SJSA1 (cell line): ENCODE data around the gene AP4S1. TPM values are rescaled to one million over a fixed set of nuclear protein-coding genes. Genes with fewer than 3 reads are reported as not detected.

Source experiments
- DNase-seq, 2 experiments: peaks; one replicate each; pipeline ENCODE4 v3.0.0-alpha.2; 2015 to 2020; ENCODE audit warnings: low spot score in 2 of 2, low read depth in 1 of 2
- H3K27ac ChIP-seq: fragments of 250-450 bp; sonication (Bioruptor Pico); 2 replicates; pipeline ENCODE4 v1.5.1; 2020; ENCODE audit warnings: mild to moderate bottlenecking, moderate library complexity
- H3K27me3 ChIP-seq: fragments of 250-450 bp; sonication (Bioruptor Pico); replicated peaks from 2 replicates; pipeline ENCODE4 v1.5.1; 2020; ENCODE audit warnings: mild to moderate bottlenecking, moderate library complexity
- H3K36me3 ChIP-seq: fragments of 250-450 bp; sonication (Bioruptor Pico); 2 replicates; pipeline ENCODE4 v1.5.1; 2020; ENCODE audit warnings: mild to moderate bottlenecking
- H3K4me1 ChIP-seq: fragments of 250-450 bp; sonication (Bioruptor Pico); replicated peaks from 2 replicates; pipeline ENCODE4 v1.6.1; 2021; ENCODE audit warnings: mild to moderate bottlenecking
- H3K4me3 ChIP-seq: fragments of 250-450 bp; sonication (Bioruptor Pico); 2 replicates; pipeline ENCODE4 v1.5.1; 2020; ENCODE audit warnings: mild to moderate bottlenecking
- H3K9me3 ChIP-seq: fragments of 250-450 bp; sonication (Bioruptor Pico); replicated peaks from 2 replicates; pipeline ENCODE4 v1.5.1; 2020; ENCODE audit warnings: mild to moderate bottlenecking
- total RNA-seq: library from RNA; depleted of rRNA; stranded (reverse); fragments of >200 nt; shearing (Covaris generic); gene quantifications from 2 replicates; pipeline ENCODE4 v1.2.3, GENCODE V29; 2014

The AP4S1 gene
- total RNA-seq, 1 experiment from 2014 or later = 9.3 TPM

DNA sequence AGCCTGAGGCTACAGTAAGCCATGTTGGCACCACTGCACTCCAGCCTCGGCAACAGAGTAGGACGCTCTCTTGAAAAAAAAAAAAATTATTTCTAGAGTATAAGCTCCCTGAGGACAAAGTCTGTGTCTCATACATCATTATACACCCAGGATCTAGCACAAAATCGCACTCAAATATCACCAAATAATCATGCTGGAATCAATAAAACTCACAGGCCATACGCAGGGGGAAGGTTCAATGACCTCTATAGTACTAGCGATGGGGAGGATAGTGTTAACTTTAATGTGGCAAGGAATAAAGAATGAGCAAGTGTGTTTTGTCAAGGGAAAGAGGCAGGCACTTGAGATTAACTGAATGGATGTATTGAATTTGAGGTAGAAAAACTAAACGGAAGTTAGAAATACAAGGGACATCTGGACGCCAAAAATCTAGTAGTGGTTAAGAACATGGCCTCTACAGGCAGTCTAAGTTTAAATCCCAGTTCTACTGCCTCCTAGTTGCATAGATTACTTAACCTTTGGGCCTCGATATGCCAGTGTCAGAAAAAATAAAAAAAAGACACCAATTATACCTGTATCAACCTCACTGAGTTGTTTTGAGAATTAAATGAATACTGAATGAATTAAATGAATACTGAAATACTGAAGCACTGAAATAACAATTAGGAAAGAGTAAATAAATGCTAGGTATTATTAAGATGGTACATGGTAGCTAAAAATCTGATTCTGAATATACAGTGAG is 4.4 kb upstream of the AP4S1 start:
- Histone ChIP-seq H3K27ac (no peak overlapping the region), H3K27me3 (no peaks in the 10 kb centered on the region), H3K4me3 (no peak overlapping the region), H3K4me1 (peaks cover 4% of the 10 kb centered on the region; the same call in 1 of the 2 replicates), H3K36me3 (peaks cover 56% of the 10 kb centered on the region), H3K9me3 (no peaks in the 10 kb centered on the region)
- no peak for DNase-seq

DNA sequence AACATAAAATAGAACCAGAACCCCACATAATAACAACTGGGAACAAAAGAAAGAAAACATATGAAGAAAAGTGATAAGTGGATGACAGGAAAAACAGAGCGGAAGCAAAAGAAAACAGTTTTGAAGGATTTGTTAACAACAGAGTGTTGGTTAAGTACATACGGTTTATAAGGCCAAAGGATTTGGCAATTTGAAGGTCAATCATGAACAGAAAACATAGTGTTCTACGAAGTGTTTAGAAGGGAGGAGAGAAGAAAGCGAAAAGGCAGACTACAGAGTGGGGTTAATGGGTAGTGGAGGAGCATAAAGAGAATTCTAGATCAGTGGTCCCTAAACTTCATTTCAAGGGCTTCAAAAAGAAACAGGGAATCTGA is 3.9 kb upstream of the AP4S1 start:
- no peaks in the 10 kb centered on the region for H3K27me3 ChIP-seq
- H3K9me3 ChIP-seq = no peaks in the 10 kb centered on the region
- DNase-seq = no peak
- peaks cover 4% of the 10 kb centered on the region; the same call in 1 of the 2 replicates for H3K4me1 ChIP-seq
- H3K4me3 ChIP-seq = no peak overlapping the region
- peaks cover 55% of the 10 kb centered on the region for H3K36me3 ChIP-seq
- no peak overlapping the region for H3K27ac ChIP-seq

DNA sequence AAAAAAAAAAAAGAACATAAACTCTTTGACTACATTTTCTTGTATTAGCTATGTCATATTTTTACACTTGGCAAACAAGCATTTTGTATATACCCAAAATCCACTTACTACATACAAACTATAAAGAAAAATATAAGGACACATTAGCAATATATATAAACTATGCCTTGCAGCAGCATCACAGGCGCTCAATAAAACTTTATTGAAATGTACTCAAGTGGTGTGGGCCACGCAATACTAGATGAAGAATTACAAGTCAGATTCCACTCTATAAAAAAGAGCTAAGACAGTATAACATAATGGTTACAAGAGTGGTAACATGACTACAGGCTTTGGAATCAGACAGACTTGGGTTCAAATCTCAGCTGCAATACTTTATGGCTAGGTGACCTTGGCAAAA is 3.1 kb upstream of the AP4S1 start:
- Histone ChIP-seq H3K27ac (no peak overlapping the region), H3K9me3 (no peaks in the 10 kb centered on the region), H3K4me1 (peaks cover 4% of the 10 kb centered on the region; the same call in 1 of the 2 replicates), H3K36me3 (peaks cover 55% of the 10 kb centered on the region), H3K4me3 (no peak overlapping the region), H3K27me3 (no peaks in the 10 kb centered on the region)
- DNase-seq = no peak

DNA sequence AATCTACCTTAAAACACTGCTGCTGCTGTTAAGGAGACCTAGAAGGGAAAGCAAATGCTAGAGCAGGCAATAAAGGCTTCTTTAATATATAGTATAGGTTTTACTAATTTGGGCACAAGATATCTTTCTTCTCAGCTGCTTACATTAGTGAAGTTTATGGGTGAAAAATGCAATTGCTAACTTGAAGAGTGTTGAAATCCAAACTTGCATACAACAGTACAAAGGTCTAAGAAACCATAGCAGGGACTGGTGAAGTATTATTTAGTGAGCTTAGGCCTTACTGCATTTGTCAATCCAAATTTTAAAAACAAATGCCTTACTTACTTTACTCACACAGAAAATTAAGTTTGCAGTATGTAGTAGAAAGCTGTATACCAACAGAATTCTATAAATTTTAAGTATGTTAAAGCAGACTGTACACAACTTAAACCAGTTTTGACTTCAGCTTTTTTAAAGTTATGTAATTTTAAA is 1.4 kb upstream of the AP4S1 start:
- DNase-seq = no peak

DNA sequence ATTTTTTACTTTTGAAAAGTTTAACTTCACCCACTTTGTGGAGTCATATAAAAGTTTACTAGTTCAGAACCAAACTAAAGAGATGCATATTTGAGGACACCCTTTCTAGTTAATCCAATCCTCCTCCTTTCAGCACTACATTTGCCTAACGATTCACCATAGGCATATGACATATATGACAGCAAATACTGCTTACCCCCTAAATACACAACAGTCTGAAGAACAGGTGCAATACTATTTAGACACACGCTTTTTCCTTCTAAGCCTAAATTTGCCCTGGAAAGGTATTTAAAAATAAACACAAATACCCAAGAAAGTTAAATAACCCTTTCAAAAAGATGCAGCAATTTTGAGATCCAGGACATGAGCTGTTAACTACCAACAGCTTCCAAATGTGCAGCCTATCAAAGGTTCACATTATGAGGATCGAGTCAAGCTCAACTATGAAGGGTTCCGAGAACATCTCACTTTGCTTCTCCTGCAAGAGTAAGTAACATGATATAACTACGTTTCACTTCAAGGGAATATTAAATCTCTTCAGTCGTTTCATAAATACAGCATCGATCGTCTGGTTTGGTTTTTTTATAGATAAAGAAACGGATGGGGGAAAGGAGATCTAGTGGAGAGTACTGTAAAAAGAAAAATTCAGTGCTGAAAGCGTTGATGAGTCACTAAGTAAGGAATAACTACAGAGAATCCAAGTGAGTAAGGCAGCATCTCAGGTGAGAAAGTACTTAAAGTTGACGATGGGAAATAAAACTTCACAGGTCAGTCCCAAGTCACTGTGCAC is 677 bp upstream of the AP4S1 start:
- DNase-seq = peak in 1 of 2 experiments; percentile 36
- Histone ChIP-seq H3K9me3 (no peaks in the 10 kb centered on the region), H3K36me3 (peaks cover 40% of the 10 kb centered on the region)

More for the DNA sequence above, 1.4 kb upstream of the AP4S1 start:
- H3K4me1 ChIP-seq = peaks cover 4% of the 10 kb centered on the region; the same call in 1 of the 2 replicates
- no peaks in the 10 kb centered on the region for H3K27me3 ChIP-seq
- H3K9me3 ChIP-seq = no peaks in the 10 kb centered on the region
- no peak overlapping the region for H3K27ac ChIP-seq
- H3K4me3 ChIP-seq = no peak overlapping the region; the same call in 1 of the 2 replicates
- peaks cover 43% of the 10 kb centered on the region for H3K36me3 ChIP-seq

DNA sequence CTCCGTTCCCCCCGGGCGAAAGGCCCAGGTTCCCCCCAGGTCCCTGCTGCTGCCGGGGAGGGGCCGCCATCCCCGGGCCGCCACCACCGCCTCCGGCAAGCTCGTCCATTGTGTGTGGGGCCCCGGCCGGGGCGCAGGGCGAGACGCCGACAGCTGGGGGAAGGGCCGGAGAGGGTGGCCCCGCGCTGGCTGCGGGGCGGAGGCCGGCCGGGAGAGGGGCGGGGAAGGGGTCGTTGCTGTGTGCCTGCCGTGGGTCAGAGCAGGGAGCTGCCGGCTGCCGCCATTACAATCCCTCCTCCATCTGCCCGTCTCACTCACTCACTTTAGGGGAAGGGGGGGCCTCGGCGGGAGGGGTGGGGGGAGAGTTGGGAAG is 614 bp downstream of the AP4S1 start, which contains the start of gene STRN3:
STRN3 (minus strand) TSS at position 303 of the 373 bp plus-strand sequence; CDS start at position 109, 194 bp downstream.
- Histone ChIP-seq H3K27ac (peak within 1 kb of the TSS; percentile 88), H3K4me1 (peaks cover 4% of the 10 kb centered on the region; the same call in 1 of the 2 replicates), H3K36me3 (peaks cover 27% of the 10 kb centered on the region), H3K27me3 (no peaks in the 10 kb centered on the region), H3K4me3 (peak within 1 kb of the TSS; percentile 87), H3K9me3 (no peaks in the 10 kb centered on the region)
- DNase-seq = no peak

More for the DNA sequence above, 677 bp upstream of the AP4S1 start:
- no peaks in the 10 kb centered on the region for H3K27me3 ChIP-seq
- H3K4me1 ChIP-seq = peaks cover 4% of the 10 kb centered on the region; the same call in 1 of the 2 replicates
- peak overlapping the region; percentile 87 for H3K4me3 ChIP-seq
- H3K27ac ChIP-seq = no peak overlapping the region

DNA sequence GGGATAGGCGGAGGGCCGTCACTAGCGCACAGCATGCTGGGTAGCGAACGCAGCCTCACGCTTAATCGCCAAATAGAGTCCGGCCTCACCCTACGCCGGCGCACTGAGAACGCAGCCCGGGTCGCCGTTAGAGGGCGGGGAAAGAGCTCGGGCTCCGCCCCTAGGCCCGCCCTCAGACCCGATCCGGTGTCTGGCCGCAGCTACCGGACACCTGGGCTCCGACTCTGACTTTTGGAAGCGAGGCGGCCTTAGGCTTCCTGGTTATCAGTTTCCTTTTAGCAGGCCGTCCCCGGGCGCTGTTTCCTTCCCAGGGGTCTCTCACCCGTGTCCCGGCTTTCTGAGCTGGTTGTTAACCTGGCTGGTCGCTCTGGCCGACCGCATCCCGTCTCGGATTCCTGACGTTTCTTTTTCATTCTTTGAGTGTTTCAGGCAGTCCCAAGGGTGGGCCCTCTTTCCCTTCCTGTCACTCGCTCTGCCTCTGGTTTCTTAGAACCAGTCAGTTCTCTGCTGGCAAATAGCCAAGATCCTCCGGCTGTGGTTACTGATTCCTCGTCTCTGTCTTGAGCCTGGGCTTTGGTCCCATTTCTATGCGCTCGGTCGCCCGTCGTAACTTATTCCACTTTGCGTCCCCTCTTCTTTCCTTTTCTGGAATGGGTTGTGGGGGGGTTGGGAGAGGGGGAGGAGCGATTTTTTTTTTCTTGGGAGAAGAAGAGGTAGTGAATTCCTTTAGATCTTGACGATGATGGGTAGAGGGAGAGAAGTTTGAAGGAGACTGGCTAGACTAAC is 1.2 kb downstream of the AP4S1 start:
- peaks cover 21% of the 10 kb centered on the region for H3K36me3 ChIP-seq
- no peaks in the 10 kb centered on the region for H3K9me3 ChIP-seq
- no peaks in the 10 kb centered on the region for H3K27me3 ChIP-seq
- peaks cover 7% of the 10 kb centered on the region; the same call in 1 of the 2 replicates for H3K4me1 ChIP-seq
- DNase-seq = peak; percentile 95 to 97
- peak overlapping the region; percentile 87 for H3K4me3 ChIP-seq
- H3K27ac ChIP-seq = peak overlapping the region; percentile 88

DNA sequence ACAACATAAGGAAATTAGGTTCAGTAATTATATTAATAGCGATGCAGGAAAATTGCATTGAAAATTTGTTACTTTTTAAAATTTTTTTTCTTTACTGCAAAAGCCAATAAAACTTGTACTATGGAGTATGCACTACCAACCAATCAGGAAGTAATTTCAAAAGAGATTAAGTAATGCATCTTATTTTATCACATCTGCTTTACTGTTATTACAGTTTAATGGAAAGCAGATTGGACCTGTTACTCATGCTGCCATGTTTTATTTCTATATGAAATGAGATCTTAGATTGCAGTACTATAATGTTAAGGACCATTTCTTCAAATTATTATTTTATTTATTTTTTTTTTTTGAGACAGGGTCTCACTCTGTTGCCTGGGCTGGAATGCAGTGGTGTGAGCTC is 2.4 kb downstream of the AP4S1 start:
- H3K9me3 ChIP-seq = no peaks in the 10 kb centered on the region
- no peak overlapping the region for H3K4me3 ChIP-seq
- H3K27me3 ChIP-seq = no peaks in the 10 kb centered on the region
- H3K27ac ChIP-seq = no peak overlapping the region; the same call in 1 of the 2 replicates
- peaks cover 11% of the 10 kb centered on the region for H3K4me1 ChIP-seq
- DNase-seq = no peak
- H3K36me3 ChIP-seq = peaks cover 16% of the 10 kb centered on the region

DNA sequence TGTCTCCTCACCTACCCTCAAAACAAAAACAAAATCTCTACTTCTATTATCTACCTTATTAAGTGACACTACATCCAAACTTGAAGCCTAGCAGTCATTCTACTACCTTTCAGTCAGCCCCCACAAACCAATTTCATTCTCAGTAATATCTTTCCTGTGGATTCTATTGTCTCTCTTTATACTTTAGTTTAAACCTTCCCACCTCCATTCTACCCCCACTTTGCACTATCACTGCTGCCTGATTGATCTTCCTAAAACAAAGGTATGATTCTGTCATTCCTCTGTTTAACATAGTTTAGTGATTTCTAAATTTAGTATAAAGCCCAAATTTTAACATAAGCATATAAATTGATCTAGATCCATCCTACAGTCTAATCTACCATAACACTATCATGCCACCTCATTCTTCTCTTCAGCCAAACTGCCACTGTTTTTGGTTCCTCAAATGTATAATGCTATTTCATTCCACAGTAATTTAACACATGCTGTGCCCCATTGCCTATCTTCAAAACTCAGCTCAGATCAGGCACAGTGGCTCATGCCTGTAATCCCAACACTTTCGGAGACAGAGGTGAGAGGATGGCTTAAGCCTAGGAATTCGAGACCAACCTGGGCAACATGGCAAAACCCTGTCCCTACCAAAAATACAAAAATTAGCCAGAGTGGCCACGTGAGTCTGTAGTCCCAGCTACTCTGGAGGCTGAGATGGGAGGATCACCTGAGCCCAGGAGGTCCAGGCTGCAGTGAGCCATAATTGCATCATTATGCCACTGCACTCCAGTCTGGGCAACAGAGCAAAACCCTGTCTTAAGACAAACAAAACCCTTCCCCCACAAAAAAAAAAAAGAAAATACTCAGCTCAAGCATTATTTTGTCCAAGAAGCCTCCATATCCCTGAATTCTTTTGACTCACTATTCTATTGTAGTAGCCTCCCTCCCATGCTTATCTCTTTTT is 3.8 kb downstream of the AP4S1 start:
- DNase-seq = no peak

DNA sequence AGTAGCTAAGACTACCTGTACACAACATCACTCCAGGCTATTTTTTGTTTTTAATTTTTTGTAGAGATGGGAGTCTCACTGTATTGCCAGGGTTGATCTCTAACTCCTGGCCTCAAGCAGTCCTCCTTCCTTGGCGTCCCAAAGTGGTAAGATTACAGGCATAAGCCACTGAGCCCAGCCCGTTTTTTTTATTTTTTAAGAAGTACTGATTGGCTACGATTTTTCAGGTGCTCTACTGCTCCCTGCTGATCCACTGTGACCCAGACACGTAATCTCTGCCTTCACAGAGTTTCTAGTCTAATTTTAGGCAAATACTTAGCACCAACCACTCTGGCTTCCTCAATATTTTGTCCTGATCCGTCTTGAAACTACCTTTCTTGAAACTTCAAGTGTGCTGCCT is 5.0 kb downstream of the AP4S1 start:
- Histone ChIP-seq H3K9me3 (no peaks in the 10 kb centered on the region), H3K27ac (no peak overlapping the region), H3K36me3 (peaks cover 6% of the 10 kb centered on the region), H3K27me3 (no peaks in the 10 kb centered on the region), H3K4me3 (no peak overlapping the region), H3K4me1 (peaks cover 18% of the 10 kb centered on the region)
- no peak for DNase-seq

More for the DNA sequence above, 3.8 kb downstream of the AP4S1 start:
- Histone ChIP-seq H3K27ac (no peak overlapping the region), H3K27me3 (no peaks in the 10 kb centered on the region), H3K9me3 (no peaks in the 10 kb centered on the region), H3K4me3 (no peak overlapping the region), H3K4me1 (peaks cover 23% of the 10 kb centered on the region), H3K36me3 (peaks cover 14% of the 10 kb centered on the region)

DNA sequence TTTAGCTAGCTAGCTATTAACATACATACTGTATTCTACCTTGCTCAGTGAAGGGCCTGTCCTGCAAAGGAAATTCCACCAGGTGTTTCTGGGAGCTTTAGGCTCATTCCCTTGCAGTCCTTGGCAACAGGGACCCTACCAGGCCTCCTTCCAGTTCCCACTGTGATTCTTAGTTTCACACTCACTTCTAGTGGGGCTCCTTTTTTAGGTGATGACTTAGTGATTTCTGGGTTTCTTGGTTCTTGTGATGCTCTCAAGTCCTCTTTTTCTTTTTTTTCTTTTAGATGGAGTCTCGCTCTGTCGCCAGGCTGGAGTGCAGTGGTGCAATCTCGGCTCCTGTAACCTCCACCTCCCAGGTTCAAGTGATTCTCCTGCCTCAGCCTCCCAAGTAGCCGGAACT is 11.1 kb downstream of the AP4S1 start:
- H3K4me1 ChIP-seq = peaks cover 28% of the 10 kb centered on the region
- no peak overlapping the region for H3K4me3 ChIP-seq

DNA sequence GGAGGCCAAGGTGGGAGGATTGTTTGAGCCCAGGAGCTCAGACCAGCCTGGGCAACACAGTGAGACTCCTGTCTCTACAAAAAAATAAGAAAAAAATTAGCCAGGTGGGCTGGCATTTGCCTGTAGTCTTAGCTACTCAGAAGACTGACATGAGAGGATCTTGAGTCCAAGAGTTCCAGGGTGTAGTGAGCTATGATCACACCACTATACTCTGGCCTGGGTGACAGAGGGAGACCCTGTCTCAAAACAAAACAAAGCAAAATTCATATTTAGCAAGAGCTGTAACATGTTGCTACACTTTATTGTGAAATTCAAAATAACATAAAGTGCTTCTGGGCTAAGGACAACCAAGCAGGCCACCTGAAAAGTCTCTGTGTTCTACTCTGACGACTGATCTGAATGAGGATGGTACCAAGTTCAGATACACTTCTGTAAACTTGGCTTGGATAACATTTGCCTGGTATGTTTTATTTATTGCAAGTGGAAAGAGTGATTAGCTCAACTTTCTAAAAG is 12.3 kb downstream of the AP4S1 start:
- Histone ChIP-seq H3K4me1 (peaks cover 24% of the 10 kb centered on the region), H3K4me3 (no peak overlapping the region), H3K27ac (no peak overlapping the region), H3K36me3 (no peaks in the 10 kb centered on the region), H3K9me3 (no peaks in the 10 kb centered on the region), H3K27me3 (no peaks in the 10 kb centered on the region)
- no peak for DNase-seq

More for the DNA sequence above, 11.1 kb downstream of the AP4S1 start:
- H3K27me3 ChIP-seq = no peaks in the 10 kb centered on the region
- DNase-seq = no peak
- no peaks in the 10 kb centered on the region for H3K36me3 ChIP-seq
- no peak overlapping the region for H3K27ac ChIP-seq
- no peaks in the 10 kb centered on the region for H3K9me3 ChIP-seq
